Large intestine (tissue), 12 donors: ENCODE data around the gene HPF1. TPM values are rescaled to one million over a fixed set of nuclear protein-coding genes. Genes with fewer than 3 reads are reported as not detected.
"Not testable (repeated sequence)": the region's sequence is repeated elsewhere in the genome, so short reads cannot be mapped to it uniquely, and the experiment has no call there.

Experiments used
- DNase-seq, 2 donors: peaks; one replicate each; pipeline versions ENCODE4 v3.0.0 to v3.0.0-alpha.2; 2013
- H3K27ac ChIP-seq: one replicate; pipeline ENCODE4 v1.5.1; 2013; ENCODE audit warnings: low read length
- H3K27me3 ChIP-seq: 2 replicates; pipeline ENCODE4 v1.6.1; 2013; ENCODE audit warnings: low read length; ENCODE audit not compliant: control insufficient read depth, insufficient read depth
- H3K36me3 ChIP-seq: 2 replicates; pipeline ENCODE4 v1.6.1; 2013; ENCODE audit warnings: low read length; ENCODE audit not compliant: control insufficient read depth, insufficient read depth
- H3K4me1 ChIP-seq: one replicate; pipeline ENCODE4 v1.6.1; 2013; ENCODE audit warnings: low read length; ENCODE audit not compliant: control insufficient read depth, insufficient read depth
- H3K4me3 ChIP-seq: one replicate; pipeline ENCODE4 v1.5.1; 2013; ENCODE audit warnings: low read length
- H3K9me3 ChIP-seq: one replicate; pipeline ENCODE4 v1.6.1; 2013; ENCODE audit warnings: mild to moderate bottlenecking, low read depth, low read length, moderate library complexity; ENCODE audit not compliant: control insufficient read depth
- WGBS: methylation state at CpG from one replicate; pipeline ENCODE4 v1.1.5; 2013; ENCODE audit warnings: low lambda C conversion rate; ENCODE audit not compliant: insufficient coverage; 5-methylcytosine and 5-hydroxymethylcytosine counted together
- long read RNA-seq, 11 donors: transcript quantifications; one replicate each; lab custom pipeline, GENCODE V29; 2026
- polyA plus RNA-seq: library from polyadenylated mRNA; unstranded; fragments of 120-200 nt; gene quantifications from one replicate; pipeline ENCODE4 v1.2.1, GENCODE V29; 2013

The HPF1 gene
- 25.4 TPM for polyA plus RNA-seq
- long read RNA-seq, donor 1, transcript HPF1-201 (8 exons, 1,230 nt), result major isoform, 8 of 13 reads
- long read RNA-seq, donor 1, partial matches to known transcripts, result 0 of 13 reads
- long read RNA-seq, donor 1, other reads (novel, unspliced or antisense), result 0 of 13 reads
- long read RNA-seq, donor 2, transcript HPF1-201 (8 exons, 1,230 nt), result major isoform, 17 of 28 reads
- long read RNA-seq, donor 2, partial matches to known transcripts, result 6 of 28 reads
- long read RNA-seq, donor 2, other reads (novel, unspliced or antisense), result 0 of 28 reads
- long read RNA-seq, donor 3, transcript HPF1-201 (8 exons, 1,230 nt), result major isoform, 15 of 33 reads
- long read RNA-seq, donor 3, transcript HPF1-202 (3 exons, 489 nt), result minor isoform, 6 of 33 reads
- long read RNA-seq, donor 3, partial matches to known transcripts, result 8 of 33 reads
- long read RNA-seq, donor 3, other reads (novel, unspliced or antisense), result 0 of 33 reads
- long read RNA-seq, donor 4, partial matches to known transcripts, result 0 of 4 reads
- long read RNA-seq, donor 4, other reads (novel, unspliced or antisense), result 0 of 4 reads
- long read RNA-seq, donor 5, partial matches to known transcripts, result 0 of 5 reads
- long read RNA-seq, donor 5, other reads (novel, unspliced or antisense), result 0 of 5 reads
- long read RNA-seq, donor 6, transcript HPF1-201 (8 exons, 1,230 nt), result major isoform, 8 of 27 reads
- long read RNA-seq, donor 6, partial matches to known transcripts, result 13 of 27 reads
- long read RNA-seq, donor 6, other reads (novel, unspliced or antisense), result 0 of 27 reads
- long read RNA-seq, donor 7, transcript HPF1-201 (8 exons, 1,230 nt), result major isoform, 7 of 18 reads
- long read RNA-seq, donor 7, partial matches to known transcripts, result 6 of 18 reads
- long read RNA-seq, donor 7, other reads (novel, unspliced or antisense), result 0 of 18 reads
- long read RNA-seq, donor 8, transcript HPF1-201 (8 exons, 1,230 nt), result major isoform, 15 of 30 reads
- long read RNA-seq, donor 8, partial matches to known transcripts, result 11 of 30 reads
- long read RNA-seq, donor 8, other reads (novel, unspliced or antisense), result 0 of 30 reads
- long read RNA-seq, donor 9, transcript HPF1-201 (8 exons, 1,230 nt), result major isoform, 10 of 19 reads
- long read RNA-seq, donor 9, partial matches to known transcripts, result 5 of 19 reads
- long read RNA-seq, donor 9, other reads (novel, unspliced or antisense), result 0 of 19 reads
- long read RNA-seq, donor 10, transcript HPF1-201 (8 exons, 1,230 nt), result major isoform, 11 of 21 reads
- long read RNA-seq, donor 10, partial matches to known transcripts, result 5 of 21 reads
- long read RNA-seq, donor 10, other reads (novel, unspliced or antisense), result 0 of 21 reads
- long read RNA-seq, donor 11, transcript HPF1-201 (8 exons, 1,230 nt), result major isoform, 9 of 9 reads
- long read RNA-seq, donor 11, partial matches to known transcripts, result 0 of 9 reads
- long read RNA-seq, donor 11, other reads (novel, unspliced or antisense), result 0 of 9 reads

GRCh38 chr4:169757575-169758184, at the start of gene HPF1:
TSS of gene HPF1 (minus strand) at chr4:169757944. CDS start at chr4:169757877, 67 bp downstream.
- peak; percentile 88 to 93 for DNase-seq
- WGBS, result no CpG with 5 or more reads among the region's 46 CpGs
- peak within 1 kb of the TSS; percentile 61 for H3K27ac ChIP-seq
- peaks cover 6% of the 10 kb centered on the region for H3K4me1 ChIP-seq
- peak within 1 kb of the TSS; percentile 91 for H3K4me3 ChIP-seq
- peaks cover 4% of the 10 kb centered on the region for H3K36me3 ChIP-seq
- peaks cover 2% of the 10 kb centered on the region for H3K9me3 ChIP-seq
- H3K27me3 ChIP-seq, result no peaks in the 10 kb centered on the region

DNA sequence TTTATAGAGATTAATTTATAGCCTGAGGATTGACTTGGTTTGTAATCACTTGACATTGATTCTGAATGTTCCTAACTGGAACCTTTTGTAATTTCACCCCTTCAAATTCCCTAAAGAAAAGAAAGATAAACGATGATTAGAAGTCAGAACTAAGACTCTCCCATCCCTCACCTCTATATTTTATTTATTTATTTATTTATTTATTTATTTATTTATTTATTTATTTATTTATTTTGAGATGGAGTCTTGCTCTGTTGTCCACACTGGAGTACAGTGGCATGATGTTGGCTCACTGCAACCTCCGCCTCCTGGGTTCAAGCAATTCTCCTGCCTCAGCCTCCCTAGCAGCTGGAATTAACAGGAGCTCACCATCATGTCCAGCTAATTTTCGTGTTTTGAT, 49.0 kb upstream of the HPF1 start:
- peaks cover 16% of the 10 kb centered on the region for H3K4me1 ChIP-seq
- H3K27ac ChIP-seq, H3K9me3 ChIP-seq, DNase-seq, H3K27me3 ChIP-seq, H3K36me3 ChIP-seq, H3K4me3 ChIP-seq: not testable (repeated sequence)
- WGBS, result 100% methylated on average over 1 of the region's 3 CpGs

- Histone ChIP-seq H3K27me3 (no peaks in the 10 kb centered on the region), H3K9me3 (no peaks in the 10 kb centered on the region), H3K27ac (peak overlapping the region; percentile 78), H3K36me3 (no peaks in the 10 kb centered on the region), H3K4me1 (peaks cover 26% of the 10 kb centered on the region), H3K4me3 (no peak overlapping the region)
- peak; percentile 73 to 85 for DNase-seq
- no CpG with 5 or more reads among the region's 7 CpGs for whole genome bisulfite sequencing
Measured at GRCh38 chr4:169803413-169803812, 45.7 kb upstream of the HPF1 start.

GRCh38 chr4:169802873-169803272, 45.1 kb upstream of the HPF1 start:
- 71% methylated on average over 1 of the region's 1 CpG for WGBS
- no peak overlapping the region for H3K4me3 ChIP-seq
- H3K9me3 ChIP-seq, result no peaks in the 10 kb centered on the region
- peak overlapping the region; percentile 78 for H3K27ac ChIP-seq
- H3K36me3 ChIP-seq, result no peaks in the 10 kb centered on the region
- no peak for DNase-seq
- peaks cover 26% of the 10 kb centered on the region for H3K4me1 ChIP-seq
- H3K27me3 ChIP-seq, result no peaks in the 10 kb centered on the region

DNA sequence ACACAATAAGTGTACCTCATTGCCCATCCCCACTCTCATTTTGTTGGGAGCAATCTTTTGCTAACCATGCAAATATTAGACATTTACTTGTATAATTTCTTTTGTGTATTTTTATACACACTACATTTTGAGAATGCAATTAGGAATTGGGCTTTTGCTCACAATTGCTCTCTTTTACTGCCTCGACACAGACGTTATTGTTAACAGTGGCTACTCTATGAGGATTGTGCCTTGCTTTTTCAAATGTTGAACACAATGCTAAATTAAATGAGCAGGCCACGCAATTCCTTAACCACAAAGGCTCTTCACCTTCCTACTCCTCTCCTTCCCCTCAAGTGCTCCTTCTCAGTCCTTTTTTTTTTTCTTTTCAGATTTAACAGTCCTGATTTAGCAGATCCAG, 42.8 kb upstream of the HPF1 start:
- H3K27ac ChIP-seq, result no peak overlapping the region
- no peaks in the 10 kb centered on the region for H3K9me3 ChIP-seq
- H3K4me1 ChIP-seq, result peaks cover 26% of the 10 kb centered on the region
- no peak overlapping the region for H3K4me3 ChIP-seq
- no peaks in the 10 kb centered on the region for H3K27me3 ChIP-seq
- H3K36me3 ChIP-seq, result no peaks in the 10 kb centered on the region
- WGBS, result 100% methylated on average over 1 of the region's 3 CpGs
- no peak for DNase-seq

GRCh38 chr4:169799260-169799659, 41.5 kb upstream of the HPF1 start:
- 100% methylated on average over 1 of the region's 4 CpGs for WGBS
- Histone ChIP-seq H3K4me3 (no peak overlapping the region), H3K27me3 (no peaks in the 10 kb centered on the region), H3K36me3 (no peaks in the 10 kb centered on the region), H3K27ac (peak overlapping the region; percentile 31), H3K9me3 (no peaks in the 10 kb centered on the region), H3K4me1 (peaks cover 26% of the 10 kb centered on the region)
- peak; percentile 47 to 81 for DNase-seq

DNA sequence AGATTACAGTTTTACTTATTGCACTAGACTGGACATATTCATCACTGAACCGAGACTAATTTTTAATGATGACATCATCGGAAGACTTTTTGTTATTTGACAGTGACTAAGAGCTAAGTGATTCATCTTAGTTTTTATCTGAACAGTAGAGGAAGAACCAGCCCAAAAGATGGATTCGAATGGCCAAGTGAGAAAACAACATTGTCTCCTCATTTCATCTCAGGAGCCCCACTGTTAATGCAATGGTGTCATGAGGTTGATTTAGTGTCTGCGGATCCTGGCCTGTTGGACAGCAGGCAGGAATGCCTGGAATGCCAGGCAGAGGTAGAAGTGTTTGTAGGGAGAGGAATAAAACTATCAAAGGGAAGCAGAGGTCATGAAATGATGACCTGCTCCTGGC, 37.8 kb upstream of the HPF1 start:
- peaks cover 4% of the 10 kb centered on the region for H3K27me3 ChIP-seq
- 80% methylated on average over 2 of the region's 4 CpGs for WGBS
- no peaks in the 10 kb centered on the region for H3K9me3 ChIP-seq
- H3K4me1 ChIP-seq, result peaks cover 10% of the 10 kb centered on the region
- H3K27ac ChIP-seq, result no peak overlapping the region
- no peaks in the 10 kb centered on the region for H3K36me3 ChIP-seq
- DNase-seq, result no peak
- no peak overlapping the region for H3K4me3 ChIP-seq

DNA sequence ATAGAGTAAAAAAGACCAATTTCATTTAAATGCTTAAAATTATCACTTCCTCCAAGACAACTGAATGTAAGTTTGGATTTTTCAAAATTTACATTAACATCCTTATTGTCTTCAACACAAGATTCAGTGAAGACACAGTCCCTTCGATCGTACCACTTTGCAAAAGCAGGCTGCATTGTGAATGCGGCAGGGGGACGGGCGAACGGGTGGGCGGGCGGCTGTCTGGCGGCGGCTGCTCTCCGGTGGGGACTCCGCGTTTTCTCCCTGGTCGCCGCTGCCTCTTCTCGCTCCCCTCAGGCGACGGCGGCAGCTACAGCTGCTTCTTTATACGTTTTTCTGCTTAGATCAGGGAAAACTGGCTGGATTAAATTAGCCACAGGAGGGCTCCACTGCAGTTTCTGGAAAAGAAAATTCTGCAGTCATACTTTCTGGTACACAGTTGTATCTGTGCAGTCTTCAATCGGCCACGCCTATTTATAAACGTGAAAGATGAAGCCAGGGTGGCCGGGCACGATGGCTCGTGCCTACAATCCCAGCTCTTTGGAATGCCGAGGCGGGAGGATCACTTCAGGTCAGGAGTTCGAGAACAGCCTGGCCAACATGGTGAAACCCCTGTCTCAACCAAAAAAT, 33.9 kb upstream of the HPF1 start:
- Histone ChIP-seq H3K9me3 (no peaks in the 10 kb centered on the region), H3K27ac (no peak overlapping the region), H3K27me3 (peaks cover 14% of the 10 kb centered on the region), H3K4me3 (no peak overlapping the region), H3K36me3 (no peaks in the 10 kb centered on the region), H3K4me1 (no peaks in the 10 kb centered on the region)
- peak; percentile 22 to 69 for DNase-seq
- WGBS, result no CpG with 5 or more reads among the region's 29 CpGs

- H3K4me1 ChIP-seq, result no peaks in the 10 kb centered on the region
- no peak for DNase-seq
- H3K4me3 ChIP-seq, result no peak overlapping the region
- peaks cover 14% of the 10 kb centered on the region for H3K27me3 ChIP-seq
- no peaks in the 10 kb centered on the region for H3K9me3 ChIP-seq
- no peaks in the 10 kb centered on the region for H3K36me3 ChIP-seq
- no CpG with 5 or more reads among the region's 2 CpGs for WGBS
- H3K27ac ChIP-seq, result no peak overlapping the region
Measured at GRCh38 chr4:169791062-169791461, 33.3 kb upstream of the HPF1 start.
